ENCODE data around the gene DGKZ. TPM values are rescaled to one million over a fixed set of nuclear protein-coding genes. Genes with fewer than 3 reads are reported as not detected.

Gene DGKZ
- total and polyA plus RNA-seq, 2 of the 13 experiments (the other 11 are each of a cell fraction or from before 2014, with no cell fraction given), result 15.8 to 20.7 TPM

- no peak overlapping the region for H2AFZ ChIP-seq (ENCODE audit: low read length)
- no peak overlapping the region for H3K27ac ChIP-seq (ENCODE audit: extremely low read length, insufficient read depth, low read length)
- H3K4me3 ChIP-seq (replicated peaks in 1 of 3; ENCODE audit: insufficient read depth in 1 of 3, low read depth in 2 of 3, low read length in 3 of 3), result no peak overlapping the region
- intact Hi-C loops (cut with micrococcal nuclease; ENCODE audit: unreplicated experiment) (no loop called here), in situ Hi-C loops (cut with HindIII; ENCODE audit: extremely low pct_ligation_motif_present, low pct_unique_long_range_greater_than_20kb) (no loop called here)
- no peak overlapping the region for H3K9ac ChIP-seq (ENCODE audit: insufficient read depth, low read depth, low read length)
- H3K36me3 ChIP-seq (replicated peaks in 1 of 2; ENCODE audit: control insufficient read depth in 1 of 2, insufficient read depth in 2 of 2, low read length in 2 of 2), result no peaks in the 10 kb centered on the region
- no TSS peak for BruUV-seq (replicated peaks)
- H3K4me1 ChIP-seq (ENCODE audit: insufficient read depth, low read length), result peaks cover 29% of the 10 kb centered on the region
- H3K4me2 ChIP-seq (ENCODE audit: low read depth, low read length), result no peak overlapping the region
- TF ChIP-seq ZNF768 (CRISPR knock-in tag; IDR thresholded peaks at IDR 0.05) (no peak), HNF1A (IDR thresholded peaks at IDR 0.05; ENCODE audit: low read depth) (no peak), HNF1A (CRISPR knock-in tag; IDR thresholded peaks at IDR 0.05; ENCODE audit: borderline replicate concordance) (no peak), ZNF20 (CRISPR knock-in tag; IDR thresholded peaks at IDR 0.05) (no peak), ZNF850 (CRISPR knock-in tag; conservative IDR thresholded peaks at IDR 0.05) (no peak), ZNF496 (CRISPR knock-in tag; IDR thresholded peaks at IDR 0.05; ENCODE audit: insufficient replicate concordance) (no peak), GABPB1 (CRISPR knock-in tag; IDR thresholded peaks at IDR 0.05) (no peak), SIX1 (CRISPR knock-in tag; IDR thresholded peaks at IDR 0.05; ENCODE audit: borderline replicate concordance) (no peak), ZNF781 (CRISPR knock-in tag; IDR thresholded peaks at IDR 0.05; ENCODE audit: borderline replicate concordance, not compliant biosample characterization) (no peak)
- TF ChIP-seq, protein P1, sequence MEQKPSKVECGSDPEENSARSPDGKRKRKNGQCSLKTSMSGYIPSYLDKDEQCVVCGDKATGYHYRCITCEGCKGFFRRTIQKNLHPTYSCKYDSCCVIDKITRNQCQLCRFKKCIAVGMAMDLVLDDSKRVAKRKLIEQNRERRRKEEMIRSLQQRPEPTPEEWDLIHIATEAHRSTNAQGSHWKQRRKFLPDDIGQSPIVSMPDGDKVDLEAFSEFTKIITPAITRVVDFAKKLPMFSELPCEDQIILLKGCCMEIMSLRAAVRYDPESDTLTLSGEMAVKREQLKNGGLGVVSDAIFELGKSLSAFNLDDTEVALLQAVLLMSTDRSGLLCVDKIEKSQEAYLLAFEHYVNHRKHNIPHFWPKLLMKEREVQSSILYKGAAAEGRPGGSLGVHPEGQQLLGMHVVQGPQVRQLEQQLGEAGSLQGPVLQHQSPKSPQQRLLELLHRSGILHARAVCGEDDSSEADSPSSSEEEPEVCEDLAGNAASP (CRISPR knock-in tag; IDR thresholded peaks at IDR 0.05; ENCODE audit: borderline replicate concordance), result no peak
- TF ChIP-seq, protein P2, sequence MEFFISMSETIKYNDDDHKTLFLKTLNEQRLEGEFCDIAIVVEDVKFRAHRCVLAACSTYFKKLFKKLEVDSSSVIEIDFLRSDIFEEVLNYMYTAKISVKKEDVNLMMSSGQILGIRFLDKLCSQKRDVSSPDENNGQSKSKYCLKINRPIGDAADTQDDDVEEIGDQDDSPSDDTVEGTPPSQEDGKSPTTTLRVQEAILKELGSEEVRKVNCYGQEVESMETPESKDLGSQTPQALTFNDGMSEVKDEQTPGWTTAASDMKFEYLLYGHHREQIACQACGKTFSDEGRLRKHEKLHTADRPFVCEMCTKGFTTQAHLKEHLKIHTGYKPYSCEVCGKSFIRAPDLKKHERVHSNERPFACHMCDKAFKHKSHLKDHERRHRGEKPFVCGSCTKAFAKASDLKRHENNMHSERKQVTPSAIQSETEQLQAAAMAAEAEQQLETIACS (CRISPR knock-in tag; IDR thresholded peaks at IDR 0.05), result no peak
- ChIA-PET POLR2A (no interaction called here), CTCF (ENCODE audit: low intra/inter-chr PET ratio, low total read pairs) (no interaction called here)
- ATAC-seq (no peak), FAIRE-seq (no peak), DNase-seq (ENCODE audit: low spot score) (no peak)
- H3K27me3 ChIP-seq (ENCODE audit: control insufficient read depth in 1 of 2, insufficient read depth in 2 of 2, low read length in 2 of 2), result peaks cover 1 to 14% of the 10 kb centered on the region in 2 experiments; a peak in 4 of 5 replicates
- no peaks in the 10 kb centered on the region for H3K79me2 ChIP-seq (ENCODE audit: insufficient read depth, low read length)
- H4K20me1 ChIP-seq (ENCODE audit: insufficient read depth, low read length), result no peaks in the 10 kb centered on the region
- WGBS (ENCODE audit: low lambda C conversion rate), result 35% methylated on average over 7 of the region's 7 CpGs
- no peaks in the 10 kb centered on the region for H3K9me3 ChIP-seq (ENCODE audit: low read length)
Observed at GRCh38 chr11:46302866-46303265, 44.4 kb upstream of the DGKZ start.

Data from HepG2 (cell line).